GM19467 (cell line): ENCODE results near the gene CC2D2A.

Experiments
- ATAC-seq: cut with Tn5 transposase; IDR thresholded peaks from one replicate; pipeline ENCODE4 v1.9.1; 2021; ENCODE audit warnings: mild to moderate bottlenecking, moderate library complexity; ENCODE audit not compliant: unreplicated experiment

CC2D2A gene

GRCh38 chr4:15459706-15460105 lies 10.0 kb upstream of the CC2D2A start:
- no peak for ATAC-seq

GRCh38 chr4:15466596-15466995 lies 3.1 kb upstream of the CC2D2A start:
- no peak for ATAC-seq

GRCh38 chr4:15470128-15470475 lies 420 bp downstream of the CC2D2A start:
- ATAC-seq, result no peak

- ATAC-seq, result no peak
Observed at GRCh38 chr4:15476396-15476795, 6.7 kb downstream of the CC2D2A start.

- ATAC-seq, result no peak
Observed at GRCh38 chr4:15478724-15479088, 9.0 kb downstream of the CC2D2A start.

GRCh38 chr4:15479089-15479912 lies 9.6 kb downstream of the CC2D2A start:
- ATAC-seq, result no peak

- no peak for ATAC-seq
Observed at GRCh38 chr4:15479913-15480185, 10.2 kb downstream of the CC2D2A start.

- ATAC-seq, result no peak
Observed at GRCh38 chr4:15481961-15482745, 12.5 kb downstream of the CC2D2A start.

- ATAC-seq, result no peak
Observed at GRCh38 chr4:15482842-15483241, 13.2 kb downstream of the CC2D2A start.

GRCh38 chr4:15488136-15488535 lies 18.5 kb downstream of the CC2D2A start:
- no peak for ATAC-seq

- ATAC-seq, result no peak
Observed at GRCh38 chr4:15488658-15489470, 19.2 kb downstream of the CC2D2A start.

GRCh38 chr4:15489551-15489950 lies 19.9 kb downstream of the CC2D2A start:
- ATAC-seq, result no peak

GRCh38 chr4:15493411-15493810 lies 23.7 kb downstream of the CC2D2A start:
- ATAC-seq, result no peak

- no peak for ATAC-seq
Observed at GRCh38 chr4:15495621-15496020, 25.9 kb downstream of the CC2D2A start.

- no peak for ATAC-seq
Observed at GRCh38 chr4:15498356-15498755, 28.7 kb downstream of the CC2D2A start.

GRCh38 chr4:15500701-15501100 lies 31.0 kb downstream of the CC2D2A start:
- ATAC-seq, result no peak

- no peak for ATAC-seq
Observed at GRCh38 chr4:15501941-15502340, 32.3 kb downstream of the CC2D2A start.

GRCh38 chr4:15502384-15502783 lies 32.7 kb downstream of the CC2D2A start:
- no peak for ATAC-seq

- ATAC-seq, result no peak
Observed at GRCh38 chr4:15504041-15504440, 34.4 kb downstream of the CC2D2A start.

- no peak for ATAC-seq
Observed at GRCh38 chr4:15506464-15506863, 36.8 kb downstream of the CC2D2A start.

GRCh38 chr4:15507679-15508078 lies 38.0 kb downstream of the CC2D2A start:
- no peak for ATAC-seq

GRCh38 chr4:15510961-15511360 lies 41.3 kb downstream of the CC2D2A start:
- no peak for ATAC-seq
